PC-3 (cell line): ENCODE measurements around the gene ETNK2. TPM values are rescaled to one million over a fixed set of nuclear protein-coding genes. Genes with fewer than 3 reads are reported as not detected.

ENCODE experiments used
- ATAC-seq: fragments of 200-7000 bp; cut with Tn5 transposase; 2 replicates; pipeline ENCODE4 v1.9.1; 2020; ENCODE audit warnings: mild to moderate bottlenecking, moderate library complexity
- BruUV-seq: library from RNA; stranded (reverse); fragments of 400-500 nt; replicated peaks from 2 replicates; lab custom pipeline; 2021; lab: Mats Ljungman, UMichigan
- CTCF ChIA-PET: fragments of 300-600 bp; sonication (Branson Sonifier 250); formaldehyde crosslinking; loops from one replicate; lab custom pipeline; 2022; ENCODE audit warnings: antibody characterized with exemption; lab: Charles Lee
- POLR2A ChIA-PET: fragments of 300-600 bp; sonication (Branson Sonifier 250); formaldehyde crosslinking; loops from one replicate; lab custom pipeline; 2022; ENCODE audit warnings: antibody characterized with exemption; ENCODE audit not compliant: unreplicated experiment; lab: Charles Lee
- DNase-seq: peaks from one replicate; pipeline ENCODE4 v3.0.0-alpha.2; 2015
- H2AFZ ChIP-seq: fragments of 300-600 bp; sonication (generic); 2 replicates; pipeline ENCODE4 v1.6.0; 2016; ENCODE audit warnings: antibody characterized with exemption, low read length
- H3F3A ChIP-seq: fragments of 300-600 bp; sonication (generic); one replicate; pipeline ENCODE4 v1.6.0; 2017; ENCODE audit warnings: antibody characterized with exemption, low read length, control low read depth, mild to moderate bottlenecking; ENCODE audit not compliant: unreplicated experiment
- H3K27ac ChIP-seq: fragments of 300-600 bp; sonication (generic); 2 replicates; pipeline ENCODE4 v1.5.1; 2016; ENCODE audit warnings: mild to moderate bottlenecking, low read length
- H3K27me3 ChIP-seq: fragments of 300-600 bp; sonication (generic); 2 replicates; pipeline ENCODE4 v1.6.1; 2016; ENCODE audit warnings: low read length, mixed read lengths
- H3K36me3 ChIP-seq: fragments of 300-600 bp; sonication (generic); 2 replicates; pipeline ENCODE4 v1.6.1; 2016; ENCODE audit warnings: low read depth, mixed run types, low read length, mixed read lengths
- H3K4me1 ChIP-seq: fragments of 300-600 bp; sonication (generic); 2 replicates; pipeline ENCODE4 v1.5.1; 2016; ENCODE audit warnings: low read length; ENCODE audit not compliant: insufficient read depth
- H3K4me2 ChIP-seq: fragments of 300-600 bp; sonication (generic); 2 replicates; pipeline ENCODE4 v1.6.0; 2016; ENCODE audit warnings: low read length
- H3K4me3 ChIP-seq: fragments of 300-600 bp; sonication (generic); 2 replicates; pipeline ENCODE4 v1.5.1; 2016; ENCODE audit warnings: mild to moderate bottlenecking, low read length, mixed read lengths
- H3K79me2 ChIP-seq: fragments of 300-600 bp; sonication (generic); 2 replicates; pipeline ENCODE4 v1.6.1; 2017; ENCODE audit warnings: low read length, mixed read lengths
- H3K9ac ChIP-seq: fragments of 300-600 bp; sonication (generic); 2 replicates; pipeline ENCODE4 v1.6.0; 2016; ENCODE audit warnings: mild to moderate bottlenecking, low read length
- H3K9me2 ChIP-seq: fragments of 300-600 bp; sonication (generic); replicated peaks from 2 replicates; pipeline ENCODE4 v1.6.1; 2016; ENCODE audit warnings: mixed run types, low read length, mixed read lengths
- H3K9me3 ChIP-seq: fragments of 300-600 bp; sonication (generic); 2 replicates; pipeline ENCODE4 v1.6.1; 2016; ENCODE audit warnings: low read length, mixed read lengths
- H4K20me1 ChIP-seq: fragments of 300-600 bp; sonication (generic); 2 replicates; pipeline ENCODE4 v1.6.1; 2016; ENCODE audit warnings: low read length, mixed read lengths
- CTCF ChIP-seq: fragments of 300-600 bp; sonication (generic); conservative IDR thresholded peaks from 2 replicates; pipeline ENCODE4 v1.5.1; 2017; ENCODE audit warnings: antibody characterized with exemption, low read depth, mild to moderate bottlenecking, low read length
- EZH2 ChIP-seq: fragments of 300-600 bp; sonication (generic); IDR thresholded peaks from one replicate; pipeline ENCODE4 v1.6.1; 2017; ENCODE audit warnings: antibody characterized with exemption, mild to moderate bottlenecking, low read length; ENCODE audit not compliant: unreplicated experiment
- EZH2phosphoT487 ChIP-seq: fragments of 300-600 bp; sonication (generic); IDR thresholded peaks from 2 replicates; pipeline ENCODE4 v1.6.1; 2018; ENCODE audit warnings: mild to moderate bottlenecking, antibody characterized with exemption, low read length, borderline replicate concordance
- intact Hi-C: fragments of 100-400 bp; cut with micrococcal nuclease; formaldehyde crosslinking; loops from 2 replicates; pipeline ENCODE4 v1.9.0; 2023
- total RNA-seq: library from RNA; depleted of rRNA; stranded (reverse); fragments of >200 nt; gene quantifications from 2 replicates; pipeline ENCODE4 v1.2.3, GENCODE V29; 2014

The ETNK2 gene
- total RNA-seq, 1 experiment from 2014 or later, result 37.1 TPM

DNA sequence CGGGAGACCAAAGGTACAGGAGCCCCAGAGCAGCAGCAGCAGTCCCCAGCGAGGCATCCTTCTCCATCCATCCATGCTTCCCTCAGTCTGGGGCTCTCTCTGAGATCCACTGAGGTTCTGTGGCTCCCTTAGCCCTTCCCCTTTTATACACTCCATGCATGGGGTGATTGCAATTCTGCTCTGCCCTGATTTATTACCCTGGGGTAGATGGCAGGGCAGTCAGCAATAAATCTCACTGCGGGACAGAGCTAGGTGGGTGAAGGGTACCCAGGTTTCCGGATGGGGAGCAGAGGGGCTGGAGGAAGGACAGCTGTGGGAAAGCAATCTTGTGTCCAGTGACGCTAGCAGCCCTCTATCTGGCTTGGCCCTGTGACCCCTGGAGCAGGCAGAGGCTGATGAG lies 14.4 kb upstream of the ETNK2 start, which contains the start of gene REN:
REN (minus strand) TSS at position 119 of the 400 bp plus-strand sequence; CDS start at position 75, 44 bp downstream.
- no peak for DNase-seq
- BruUV-seq, result no TSS peak
- intact Hi-C loops, result no loop called here
- H3K9me3 ChIP-seq, result peaks cover 23% of the 10 kb centered on the region
- H3K4me3 ChIP-seq, result no peak within 1 kb of the TSS
- H2AFZ ChIP-seq, result no peak within 1 kb of the TSS
- no peaks in the 10 kb centered on the region for H4K20me1 ChIP-seq
- H3K27me3 ChIP-seq, result no peaks in the 10 kb centered on the region
- no peaks in the 10 kb centered on the region for H3K79me2 ChIP-seq
- H3K9ac ChIP-seq, result no peak within 1 kb of the TSS
- no peak for TF ChIP-seq CTCF
- TF ChIP-seq EZH2, result no peak
- no peak for TF ChIP-seq EZH2phosphoT487
- no peak within 1 kb of the TSS for H3K4me2 ChIP-seq
- no peak within 1 kb of the TSS for H3K27ac ChIP-seq
- ATAC-seq, result no peak
- ChIA-PET POLR2A (no interaction called here), CTCF (interaction anchor here (1.7 kb wide), 1 partner anchor 33 kb away, joined by 6 read pairs; no protein-coding TSS in a partner anchor)
- no peaks in the 10 kb centered on the region for H3K9me2 ChIP-seq
- H3K36me3 ChIP-seq, result peaks cover 24% of the 10 kb centered on the region
- peaks cover 18% of the 10 kb centered on the region for H3K4me1 ChIP-seq
- H3F3A ChIP-seq, result no peaks in the 10 kb centered on the region

DNA sequence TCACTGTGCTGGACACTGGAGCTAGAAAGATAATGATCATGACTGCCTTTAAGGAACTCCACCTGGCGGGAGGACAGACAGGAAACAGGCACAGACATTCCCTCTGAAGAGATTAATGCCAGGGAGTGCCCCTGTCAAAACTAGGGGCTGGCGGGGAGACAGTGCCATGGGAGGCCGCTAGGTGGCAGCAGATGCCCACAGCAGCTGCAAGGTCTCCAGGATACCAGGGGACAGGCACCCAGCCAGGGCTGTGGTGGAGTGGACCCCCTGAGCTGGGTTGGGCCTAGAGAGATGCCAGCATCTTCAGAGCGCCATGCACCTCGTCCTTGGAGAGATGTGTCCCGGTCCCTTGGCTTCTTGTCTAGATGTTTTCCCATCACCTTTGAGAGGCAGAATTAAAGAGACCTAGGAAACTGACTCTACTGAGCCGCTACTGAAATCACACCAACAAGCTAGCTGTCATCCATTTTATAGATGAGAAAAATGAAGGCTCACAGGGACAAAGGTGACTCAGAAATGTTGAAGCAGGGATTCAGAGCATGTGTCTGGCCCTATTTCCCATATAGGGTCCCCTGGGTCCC lies 10.7 kb upstream of the ETNK2 start:
- ChIA-PET CTCF (interaction anchor here (0.5 to 2.6 kb wide), 17 partner anchors 9 to 304 kb away, joined by 3 to 70 read pairs (median 5); partner anchors contain the start of genes ETNK2, GOLT1A and SNRPE), POLR2A (no interaction called here)
- H3K79me2 ChIP-seq, result no peaks in the 10 kb centered on the region
- no peak overlapping the region for H3K27ac ChIP-seq
- intact Hi-C loops, result loop anchor here (1.0 kb wide), 5 partner anchors 36 to 301 kb away; partner anchors contain the start of gene SNRPE
- peaks cover 16% of the 10 kb centered on the region for H3K4me1 ChIP-seq
- no peaks in the 10 kb centered on the region for H4K20me1 ChIP-seq
- H3K36me3 ChIP-seq, result no peaks in the 10 kb centered on the region
- H3K27me3 ChIP-seq, result no peaks in the 10 kb centered on the region
- H3K4me2 ChIP-seq, result peak overlapping the region; percentile 6
- peak overlapping the region; percentile 39 for H2AFZ ChIP-seq
- DNase-seq (peak; percentile 98), ATAC-seq (peak; percentile 92)
- no peak overlapping the region for H3K4me3 ChIP-seq
- H3F3A ChIP-seq, result no peaks in the 10 kb centered on the region
- TF ChIP-seq CTCF (peak; percentile 100), EZH2 (no peak)
- no peaks in the 10 kb centered on the region for H3K9me2 ChIP-seq
- H3K9ac ChIP-seq, result no peak overlapping the region
- no peaks in the 10 kb centered on the region for H3K9me3 ChIP-seq
- BruUV-seq, result no TSS peak
